Endometrial microvascular endothelial cells (primary cell): ENCODE measurements around the gene TMEM167B. TPM values are rescaled to one million over a fixed set of nuclear protein-coding genes. Genes with fewer than 3 reads are reported as not detected.

Experiments used
- in situ Hi-C: cut with HindIII; loops from 2 replicates; pipeline ENCODE4 v1.10.0; 2017; ENCODE audit warnings: low sequenced_read_pairs, low pct_unique_long_range_greater_than_20kb; ENCODE audit errors: inconsistent ontology term
- total RNA-seq: library from RNA; depleted of rRNA; stranded (reverse); fragments of >200 nt; gene quantifications from one replicate; pipeline ENCODE4 v1.2.3, GENCODE V29; 2015; ENCODE audit errors: inconsistent ontology term

The TMEM167B gene
- total RNA-seq, 1 donor from 2014 or later, result 15.9 TPM

DNA sequence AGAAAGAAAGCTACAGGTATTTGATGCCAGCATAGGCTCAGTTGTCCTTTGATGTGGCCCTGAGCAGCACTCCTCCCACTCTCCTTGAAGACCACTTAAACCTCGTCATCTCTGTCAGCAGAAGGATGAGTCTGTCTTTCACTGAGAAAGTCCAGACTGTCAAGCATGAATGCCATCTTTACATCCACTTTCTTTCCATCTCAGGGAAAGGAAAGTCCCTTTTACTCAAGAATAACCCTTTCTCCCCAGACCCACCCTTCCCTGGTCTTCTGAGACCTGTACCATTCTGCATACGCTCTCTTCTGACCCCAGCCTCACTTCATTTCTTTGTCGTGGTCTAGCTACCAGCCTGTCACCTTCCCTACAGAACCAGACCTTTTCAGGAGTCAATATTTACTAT lies 19.3 kb downstream of the TMEM167B start:
- in situ Hi-C loops, result no loop called here

DNA sequence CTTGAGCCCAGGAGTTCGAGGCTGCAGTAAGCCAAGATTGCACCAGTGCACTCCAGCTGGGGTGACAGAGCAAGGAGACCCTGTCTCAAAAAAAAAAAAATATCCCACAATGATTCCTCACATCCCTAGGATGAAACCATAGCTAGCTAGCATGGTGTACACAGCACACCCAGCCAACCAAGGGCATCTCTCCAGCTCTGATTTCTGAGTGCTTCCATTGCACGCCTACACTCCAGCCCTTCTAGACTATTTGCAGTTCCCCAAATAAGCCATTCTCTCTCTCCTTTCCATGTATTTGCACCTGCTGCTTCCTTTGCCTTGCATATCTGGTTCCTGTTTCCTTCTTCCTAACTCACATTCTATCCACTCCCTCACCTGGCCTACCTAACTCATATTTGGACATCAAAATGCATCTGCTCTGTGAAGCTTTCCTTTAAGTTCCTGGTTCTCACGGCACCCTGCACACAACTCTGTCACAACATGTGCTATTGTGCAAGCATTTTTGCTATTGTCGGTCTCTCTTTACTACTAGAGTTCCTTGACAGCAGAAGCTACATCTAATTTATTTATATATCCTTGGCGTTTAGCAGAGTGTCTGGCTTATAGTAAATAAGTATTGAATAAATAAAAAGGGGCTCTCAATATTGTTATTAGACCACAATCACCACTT lies 21.0 kb downstream of the TMEM167B start:
- in situ Hi-C loops, result no loop called here

DNA sequence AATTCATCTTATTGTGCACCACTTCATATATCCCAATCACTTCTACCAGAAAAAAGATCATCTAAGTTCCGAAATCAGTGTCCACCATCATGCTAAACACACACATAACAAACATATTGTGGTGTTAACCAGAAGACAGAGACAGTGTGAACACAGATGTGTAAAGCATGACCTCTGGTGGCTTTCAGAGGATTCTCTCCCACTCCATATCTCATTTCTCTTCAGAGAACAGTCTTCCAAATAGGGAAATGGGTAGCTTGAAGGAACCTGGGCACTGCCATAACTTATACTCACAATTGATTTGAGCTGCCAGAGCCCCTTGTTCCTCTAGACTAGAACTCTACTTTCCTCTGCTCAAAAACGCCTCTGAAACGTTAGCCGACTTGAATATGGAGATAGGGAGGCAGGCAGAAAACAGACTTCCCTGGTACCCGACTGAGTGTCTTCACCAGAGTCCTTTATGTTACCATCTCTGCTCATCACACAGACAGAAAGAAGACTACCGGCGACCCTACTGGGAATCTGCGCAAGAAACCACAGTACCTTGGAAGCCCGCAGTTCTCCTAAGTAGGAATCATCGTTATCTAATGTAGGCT lies 21.6 kb downstream of the TMEM167B start:
- in situ Hi-C loops, result no loop called here

DNA sequence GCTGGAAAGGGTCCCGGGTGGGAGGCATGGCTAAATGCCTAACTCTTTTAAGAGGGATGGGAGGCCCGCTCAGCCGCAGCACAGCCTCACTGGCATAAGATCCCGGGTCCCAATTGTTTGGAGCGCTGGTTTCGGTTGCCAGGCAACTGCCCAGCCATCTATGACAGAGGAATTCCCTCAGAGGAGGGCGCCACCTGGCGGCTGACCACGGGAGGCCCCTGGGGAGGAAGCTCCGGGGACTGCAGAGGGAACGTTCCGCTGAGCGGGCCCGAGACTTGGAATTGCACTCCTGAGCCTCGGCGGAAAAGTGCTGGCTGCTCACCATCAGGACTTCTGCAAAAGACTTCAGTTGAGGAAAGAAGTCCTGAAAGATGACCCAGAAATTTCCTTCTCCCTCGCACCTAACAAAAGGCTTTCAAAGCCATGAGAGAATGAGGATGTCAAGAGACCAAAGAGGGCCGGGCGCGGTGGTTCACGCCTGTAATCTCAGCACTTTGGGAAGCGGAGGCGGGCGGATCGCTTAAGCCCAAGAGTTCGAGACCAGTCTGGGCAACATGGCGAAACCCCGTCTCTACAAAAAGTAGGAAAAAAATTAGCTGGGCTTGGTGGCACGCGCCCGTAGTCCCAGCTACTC lies 22.2 kb downstream of the TMEM167B start:
- in situ Hi-C loops, result no loop called here

DNA sequence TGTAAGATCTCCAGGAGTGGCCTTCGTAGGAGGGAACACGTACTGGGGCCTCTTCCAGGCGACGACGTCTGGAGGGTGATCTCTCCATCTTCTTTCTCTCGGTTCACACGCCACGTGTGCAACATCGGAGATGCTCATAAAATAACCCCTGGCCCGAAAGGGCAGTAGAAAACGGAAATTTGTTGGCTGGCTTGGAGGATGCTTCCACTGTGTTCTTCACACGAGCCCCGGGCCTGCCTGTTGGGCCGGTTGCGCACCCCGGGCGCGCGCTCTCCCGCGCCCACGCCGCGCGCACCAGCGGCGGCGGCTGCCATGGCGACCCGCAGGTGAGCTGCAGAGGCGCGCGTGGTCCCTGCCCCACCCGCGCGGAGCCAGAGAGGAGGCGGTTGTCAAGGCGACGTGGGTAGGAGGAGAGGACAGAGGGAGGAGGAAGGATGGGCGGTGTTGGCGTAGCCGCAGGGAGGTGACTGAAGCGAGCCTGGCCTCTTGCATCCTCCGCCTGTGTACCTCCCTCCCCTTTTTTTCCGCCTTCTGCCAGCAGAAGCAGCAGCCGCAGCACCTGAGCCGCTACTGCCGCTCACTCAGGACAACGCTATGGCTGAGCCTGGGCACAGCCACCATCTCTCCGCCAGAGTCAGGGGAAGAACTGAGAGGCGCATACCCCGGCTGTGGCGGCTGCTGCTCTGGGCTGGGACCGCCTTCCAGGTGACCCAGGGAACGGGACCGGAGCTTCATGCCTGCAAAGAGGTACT lies 23.2 kb downstream of the TMEM167B start, which contains the start of gene ELAPOR1:
TSS of gene ELAPOR1 (plus strand) at position 526 of the 752 bp plus-strand sequence. CDS start at position 595, 69 bp downstream.
- in situ Hi-C loops, result no loop called here

DNA sequence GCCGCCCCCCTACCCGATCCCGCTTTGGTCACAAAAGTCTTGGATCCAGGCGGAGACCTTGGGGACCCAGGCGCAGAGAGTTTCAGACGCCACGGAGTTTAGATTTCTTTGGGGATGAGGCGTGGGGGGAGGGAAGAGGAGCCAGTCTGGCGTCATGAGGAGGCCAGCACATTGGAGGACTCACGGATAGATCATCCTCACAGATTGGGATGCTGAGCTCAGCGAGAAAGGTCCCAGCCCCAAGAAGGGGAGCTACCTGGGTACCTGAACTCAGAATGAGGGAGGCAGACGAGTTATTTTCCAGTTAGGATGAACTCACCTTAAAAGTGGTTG lies 23.7 kb downstream of the TMEM167B start:
- in situ Hi-C loops, result no loop called here

DNA sequence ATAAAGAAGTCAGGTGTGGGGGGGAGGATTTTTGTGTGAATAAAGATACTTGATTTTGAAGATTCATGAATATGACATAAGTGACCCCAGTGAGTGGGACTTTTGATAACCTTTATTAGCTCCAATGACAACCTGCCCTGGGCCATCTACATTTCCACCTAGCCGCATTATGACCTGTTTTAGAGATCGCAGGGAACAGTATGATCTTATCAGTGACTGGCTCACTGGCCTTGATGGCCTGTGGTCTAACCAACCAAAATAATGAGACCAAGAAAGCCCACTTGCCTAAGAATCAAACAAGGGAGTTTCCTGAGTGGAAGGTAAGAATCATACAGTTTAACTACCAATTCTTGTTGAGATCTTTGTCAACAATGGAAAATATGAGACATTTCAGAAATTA lies 25.1 kb downstream of the TMEM167B start:
- in situ Hi-C loops, result no loop called here

DNA sequence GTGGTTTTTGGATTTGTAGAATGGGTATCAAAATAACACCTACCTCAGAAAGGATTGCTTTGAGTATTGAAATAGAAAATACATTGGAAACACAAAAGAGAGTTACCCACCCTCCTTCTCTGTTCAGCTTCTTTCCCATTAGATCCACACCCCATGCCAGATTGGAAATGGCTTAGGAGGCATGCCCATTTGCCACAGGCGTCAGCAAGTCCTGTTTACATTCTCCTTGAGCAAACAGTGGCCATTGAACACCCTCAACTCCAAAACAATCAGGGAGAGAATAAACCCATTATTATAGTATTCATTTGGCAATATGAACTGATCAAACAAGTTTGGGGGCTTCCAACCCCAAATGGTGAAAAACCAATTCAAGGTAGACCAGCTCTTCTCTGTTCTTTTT lies 25.7 kb downstream of the TMEM167B start:
- in situ Hi-C loops, result no loop called here

DNA sequence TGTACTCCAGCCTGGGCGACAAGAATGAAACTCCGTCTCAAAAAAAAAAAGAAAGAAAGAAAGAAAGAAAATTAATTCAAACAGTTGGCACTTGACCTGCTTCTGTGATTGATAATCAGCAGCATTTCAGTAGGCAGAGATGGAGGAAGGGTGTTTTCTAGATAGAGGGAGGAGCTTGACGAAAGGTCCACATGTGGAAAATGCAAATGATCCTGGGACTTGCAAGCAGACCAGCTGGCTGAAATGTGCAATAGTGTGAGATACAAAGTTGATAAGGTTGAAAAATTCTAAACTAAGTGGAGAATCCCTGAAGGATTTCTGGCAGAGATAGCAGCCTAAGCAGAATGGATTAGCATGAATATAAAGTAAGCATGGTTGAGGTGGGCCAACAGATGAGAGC lies 27.5 kb downstream of the TMEM167B start:
- in situ Hi-C loops, result no loop called here

DNA sequence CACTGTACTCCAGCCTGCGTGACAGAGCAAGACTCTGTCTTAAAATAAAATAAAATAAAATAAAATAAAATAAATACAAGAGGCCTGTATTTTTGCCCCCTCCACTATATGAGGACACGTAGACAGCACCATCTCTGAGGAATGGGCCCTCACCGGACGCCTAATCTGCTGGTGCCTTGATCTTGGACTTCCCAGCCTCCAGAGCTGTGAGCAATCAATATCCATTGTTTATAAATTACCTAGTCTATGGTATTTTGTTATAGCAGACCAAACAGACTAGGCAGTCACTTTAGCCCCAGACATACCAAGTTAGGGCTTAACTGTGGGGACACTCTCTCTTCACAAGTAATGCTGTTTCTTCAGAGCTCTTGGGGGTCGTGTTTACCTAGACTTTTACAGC lies 29.8 kb downstream of the TMEM167B start:
- in situ Hi-C loops, result no loop called here

DNA sequence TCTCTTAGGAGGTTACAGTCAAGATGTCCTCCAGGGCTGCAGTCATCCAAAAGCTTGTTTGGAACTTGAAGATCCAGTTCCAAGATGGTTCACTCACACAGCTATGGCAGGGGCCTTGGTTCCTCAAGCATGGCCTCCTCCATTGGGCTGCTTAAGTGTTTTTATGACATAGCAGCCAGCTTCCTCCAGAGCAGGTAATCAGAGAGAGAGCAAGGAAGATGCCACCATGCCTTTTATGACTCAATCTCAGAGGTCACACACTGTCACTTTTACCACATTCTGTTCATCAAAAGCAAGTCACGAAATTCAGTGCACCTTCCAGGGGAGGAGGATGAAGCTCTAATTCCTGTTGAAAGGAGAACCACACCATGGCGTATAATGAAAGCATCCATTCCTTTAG lies 40.5 kb downstream of the TMEM167B start:
- in situ Hi-C loops, result no loop called here

DNA sequence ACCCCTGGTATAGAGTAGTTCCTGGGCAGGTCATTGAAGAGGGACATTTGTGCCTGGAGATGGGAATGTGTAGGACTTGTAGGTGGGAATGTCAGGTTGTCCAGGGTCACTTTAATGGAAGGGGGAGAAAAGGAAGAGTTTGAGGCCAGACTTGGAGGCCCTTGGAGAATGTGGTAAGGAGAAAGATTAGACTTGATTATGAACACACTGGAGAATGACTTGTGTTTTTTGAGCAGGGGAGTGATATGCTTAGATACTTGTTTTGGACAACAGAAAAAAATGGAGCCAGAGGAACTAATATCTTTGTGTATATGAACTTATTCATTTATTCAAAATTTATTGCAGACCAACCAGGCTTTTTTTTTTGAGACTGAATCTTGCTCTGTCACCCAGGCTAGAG lies 41.2 kb downstream of the TMEM167B start:
- in situ Hi-C loops, result no loop called here

DNA sequence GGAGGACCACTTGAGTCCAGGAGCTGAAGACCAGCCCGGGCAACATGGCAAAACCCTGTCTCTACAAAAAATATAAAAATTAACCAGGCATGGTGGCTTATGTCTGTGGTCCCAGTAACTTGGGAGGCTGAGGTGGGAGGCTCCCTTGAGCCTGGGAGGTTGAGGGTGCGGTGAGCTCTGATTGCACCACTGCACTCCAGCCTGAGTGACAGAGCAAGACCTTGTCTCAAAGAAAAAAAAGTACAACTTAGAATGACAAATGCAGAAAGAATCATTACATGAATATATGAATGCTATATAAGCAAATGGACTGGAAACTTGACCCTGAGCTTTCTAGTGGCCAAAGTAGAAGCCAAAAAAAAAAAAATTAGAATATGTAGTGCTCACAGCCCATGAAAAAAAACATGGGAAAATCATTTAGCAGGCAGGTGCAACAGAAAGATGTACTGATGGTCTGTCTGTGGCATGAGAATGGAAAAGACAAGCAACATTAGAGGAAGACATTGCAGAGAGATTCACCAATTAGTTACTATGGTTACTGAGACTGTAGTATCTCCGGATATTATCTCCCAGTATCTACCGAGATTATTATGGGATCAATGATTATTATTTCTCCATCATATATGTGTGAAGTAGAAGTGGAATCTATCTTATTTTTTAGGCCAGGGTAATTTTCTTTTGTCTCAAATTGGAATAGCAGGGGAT lies 42.6 kb downstream of the TMEM167B start:
- in situ Hi-C loops, result no loop called here

DNA sequence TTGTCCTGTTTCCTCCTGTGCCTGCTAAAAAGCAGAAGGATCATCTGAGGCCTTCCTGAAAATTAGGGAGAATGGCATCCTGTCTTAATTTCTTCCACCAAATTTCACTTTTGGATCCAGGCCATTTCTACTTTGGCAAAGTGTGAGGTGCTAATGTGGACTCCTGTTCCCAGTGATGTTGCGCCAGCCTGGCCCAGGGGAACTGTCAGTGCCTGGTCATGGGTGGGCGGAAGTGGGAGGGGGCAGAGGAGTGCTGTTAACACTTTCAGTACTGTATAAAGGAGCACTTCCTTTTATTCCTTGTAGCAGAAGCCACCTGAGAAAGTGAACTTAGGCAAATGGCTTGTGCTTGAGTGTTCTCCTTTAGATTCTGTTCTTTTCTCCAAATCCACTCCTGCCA lies 43.3 kb downstream of the TMEM167B start:
- in situ Hi-C loops, result no loop called here

DNA sequence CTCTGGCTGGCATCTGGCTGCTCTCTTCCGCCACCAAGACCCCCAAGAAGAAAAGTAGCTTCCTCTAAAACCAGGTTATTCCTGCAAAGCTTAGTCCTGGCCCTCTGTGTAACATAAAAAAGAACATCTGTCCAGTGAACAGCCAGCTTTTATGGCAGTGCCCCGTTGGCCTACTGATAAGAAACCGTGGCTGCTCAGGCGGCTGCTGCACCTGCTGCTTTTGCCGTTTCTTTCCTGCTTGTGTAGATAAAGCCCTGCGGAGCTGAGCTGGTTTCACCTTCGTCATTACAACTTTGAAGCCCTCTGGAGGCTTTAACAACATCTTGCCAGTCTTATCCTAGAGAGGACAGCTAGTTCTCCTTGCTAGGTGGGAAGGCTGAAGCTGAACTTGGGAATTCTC lies 43.9 kb downstream of the TMEM167B start:
- in situ Hi-C loops, result no loop called here

DNA sequence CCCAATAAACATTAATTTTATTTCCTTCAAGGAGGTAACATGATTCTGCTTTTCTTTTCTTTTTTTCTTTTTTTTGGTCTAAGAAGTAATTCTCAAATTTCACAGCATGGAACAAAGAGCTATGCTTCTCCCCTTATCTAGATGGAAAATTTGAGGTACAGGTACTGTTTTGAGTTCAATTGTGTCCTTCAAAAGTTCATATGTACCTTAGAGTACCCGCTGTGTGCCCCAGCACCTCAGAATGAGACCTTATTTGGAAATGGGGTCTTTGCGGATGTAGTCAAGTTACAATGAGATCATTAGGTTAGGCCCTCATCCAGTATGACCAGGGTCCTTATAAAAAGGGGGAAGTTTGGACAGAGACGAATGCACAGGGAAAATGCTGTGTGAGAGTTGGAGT lies 45.4 kb downstream of the TMEM167B start:
- in situ Hi-C loops, result no loop called here

DNA sequence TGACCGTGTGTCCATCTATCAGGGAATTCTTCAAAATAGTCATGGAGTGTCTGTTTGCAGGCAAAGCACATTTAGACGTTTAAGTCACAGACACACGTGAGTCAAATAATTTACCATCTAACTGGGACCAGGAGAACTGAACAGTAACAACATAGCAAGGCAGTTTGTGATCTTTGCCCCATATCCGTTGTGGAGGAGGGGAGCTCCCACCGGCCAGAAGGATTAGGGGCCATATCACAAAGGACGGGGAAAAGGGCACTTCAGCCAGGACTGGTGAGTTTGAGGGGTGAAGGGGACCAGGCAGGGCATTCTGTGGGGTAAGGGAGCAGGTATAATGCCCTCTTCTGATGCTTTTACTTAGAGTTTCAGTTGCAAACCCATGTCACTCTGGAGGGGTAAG lies 46.2 kb downstream of the TMEM167B start:
- in situ Hi-C loops, result no loop called here

DNA sequence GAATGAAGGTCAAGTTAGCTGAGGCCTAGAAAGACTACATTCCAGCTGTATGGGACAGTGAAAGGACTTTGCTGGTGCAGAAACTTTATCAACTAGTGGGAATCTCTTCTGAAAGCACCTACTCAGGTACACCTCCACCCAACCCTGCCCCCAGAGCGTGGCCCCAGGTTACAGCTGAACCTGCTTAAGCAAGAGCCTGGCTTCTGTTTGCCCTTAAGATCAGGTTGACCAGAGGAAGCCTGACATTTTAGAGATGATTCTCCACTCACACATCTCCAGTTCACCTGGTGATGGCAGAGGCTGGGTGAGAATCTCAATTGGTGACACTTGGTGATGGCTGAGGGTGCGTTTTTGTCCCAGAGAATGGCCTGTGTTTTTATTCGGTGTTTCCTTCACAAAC lies 47.4 kb downstream of the TMEM167B start:
- in situ Hi-C loops, result no loop called here

DNA sequence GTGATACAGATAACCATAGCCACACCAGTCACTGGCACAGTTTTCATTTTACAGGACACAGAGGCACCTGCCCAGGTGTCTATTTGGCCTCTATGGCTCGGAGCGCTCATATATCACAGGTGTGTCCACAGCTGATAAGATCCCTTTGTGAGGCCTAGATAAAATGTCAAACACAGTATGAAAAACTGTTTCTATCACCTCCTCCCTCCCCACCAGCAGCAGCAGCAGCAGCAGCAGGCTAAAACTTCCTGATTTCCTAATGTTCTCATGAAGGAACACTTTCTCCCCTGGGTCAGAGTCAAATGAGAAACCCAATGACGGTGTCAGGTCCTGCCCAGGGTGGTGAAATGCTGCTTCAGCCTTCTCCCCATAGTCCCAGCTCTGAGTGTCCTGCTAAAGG lies 47.8 kb downstream of the TMEM167B start:
- in situ Hi-C loops, result no loop called here
